HEK293T (cell line): ENCODE data around the gene DOCK9.
A peak's percentile ranks its signal among the peaks of the same experiment; 100 is the strongest.

Experiments
- CTCF ChIA-PET: fragments of 350-600 bp; formaldehyde crosslinking; extraction: SDS; loops from one replicate; lab custom pipeline; 2021; ENCODE audit warnings: antibody characterized with exemption, inconsistent platforms; lab: Yijun Ruan, JAX
- POLR2A ChIA-PET: fragments of 350-600 bp; formaldehyde crosslinking; extraction: SDS; loops from one replicate; lab custom pipeline; 2020; ENCODE audit warnings: antibody characterized with exemption, inconsistent platforms; lab: Yijun Ruan, JAX
- DNase-seq: peaks from one replicate; pipeline ENCODE4 v3.0.0; 2012; ENCODE audit warnings: mixed read lengths; ENCODE audit errors: extremely low spot score
- ARNT ChIP-seq: fragments of 450-650 bp; IDR thresholded peaks from 2 replicates; pipeline ENCODE4 v1.6.1; 2017; ENCODE audit warnings: mild to moderate bottlenecking
- BHLHE40 ChIP-seq: fragments of 450-650 bp; IDR thresholded peaks from 2 replicates; pipeline ENCODE4 v1.6.1; 2016; ENCODE audit warnings: mild to moderate bottlenecking, moderate library complexity, borderline replicate concordance
- CTBP1 ChIP-seq: fragments of 450-650 bp; IDR thresholded peaks from 2 replicates; pipeline ENCODE4 v1.6.1; 2016; ENCODE audit warnings: borderline replicate concordance
- ELF4 ChIP-seq: fragments of 450-650 bp; IDR thresholded peaks from 2 replicates; pipeline ENCODE4 v1.6.1; 2017; ENCODE audit warnings: antibody characterized with exemption
- FOXA1 ChIP-seq: fragments of 450-650 bp; IDR thresholded peaks from 2 replicates; pipeline ENCODE4 v1.6.1; 2016; ENCODE audit warnings: mild to moderate bottlenecking
- FOXK2 ChIP-seq: fragments of 450-650 bp; IDR thresholded peaks from 2 replicates; pipeline ENCODE4 v1.6.1; 2016; ENCODE audit warnings: mild to moderate bottlenecking
- FOXM1 ChIP-seq: fragments of 450-650 bp; IDR thresholded peaks from 2 replicates; pipeline ENCODE4 v1.6.1; 2017; ENCODE audit warnings: mild to moderate bottlenecking, borderline replicate concordance
- HDGF ChIP-seq: fragments of 450-650 bp; IDR thresholded peaks from 2 replicates; pipeline ENCODE4 v1.6.1; 2017; ENCODE audit warnings: antibody characterized with exemption, borderline replicate concordance
- L3MBTL2 ChIP-seq: fragments of 450-650 bp; conservative IDR thresholded peaks from 2 replicates; pipeline ENCODE4 v1.6.1; 2016; ENCODE audit warnings: mild to moderate bottlenecking
- LEF1 ChIP-seq: fragments of 450-650 bp; IDR thresholded peaks from 2 replicates; pipeline ENCODE4 v1.6.1; 2017; ENCODE audit warnings: mild to moderate bottlenecking, borderline replicate concordance
- NFRKB ChIP-seq: fragments of 450-650 bp; IDR thresholded peaks from 2 replicates; pipeline ENCODE4 v1.6.1; 2016; ENCODE audit warnings: mild to moderate bottlenecking, moderate library complexity
- SP1 ChIP-seq: fragments of 450-650 bp; IDR thresholded peaks from 2 replicates; pipeline ENCODE4 v1.6.1; 2017
- SUZ12 ChIP-seq: fragments of 450-650 bp; IDR thresholded peaks from 2 replicates; pipeline ENCODE4 v1.6.1; 2016; ENCODE audit warnings: mild to moderate bottlenecking
- TARDBP ChIP-seq: fragments of 450-650 bp; IDR thresholded peaks from 2 replicates; pipeline ENCODE4 v1.6.1; 2016
- ZNF384 ChIP-seq: fragments of 450-650 bp; IDR thresholded peaks from 2 replicates; pipeline ENCODE4 v1.6.1; 2016
- TF ChIP-seq, protein P1 (sequence below): fragments of 450-650 bp; IDR thresholded peaks from 2 replicates; pipeline ENCODE4 v1.6.1; 2016

Gene DOCK9

GRCh38 chr13:98781905-98782304 is 196.0 kb downstream of the DOCK9 start:
- POLR2A ChIA-PET: no interaction called here
- CTCF ChIA-PET: no interaction called here
- no peak for TF ChIP-seq NFRKB
- TF ChIP-seq FOXK2: no peak
- TF ChIP-seq ZNF384: no peak
- TF ChIP-seq ELF4: no peak
- TF ChIP-seq, protein P1, sequence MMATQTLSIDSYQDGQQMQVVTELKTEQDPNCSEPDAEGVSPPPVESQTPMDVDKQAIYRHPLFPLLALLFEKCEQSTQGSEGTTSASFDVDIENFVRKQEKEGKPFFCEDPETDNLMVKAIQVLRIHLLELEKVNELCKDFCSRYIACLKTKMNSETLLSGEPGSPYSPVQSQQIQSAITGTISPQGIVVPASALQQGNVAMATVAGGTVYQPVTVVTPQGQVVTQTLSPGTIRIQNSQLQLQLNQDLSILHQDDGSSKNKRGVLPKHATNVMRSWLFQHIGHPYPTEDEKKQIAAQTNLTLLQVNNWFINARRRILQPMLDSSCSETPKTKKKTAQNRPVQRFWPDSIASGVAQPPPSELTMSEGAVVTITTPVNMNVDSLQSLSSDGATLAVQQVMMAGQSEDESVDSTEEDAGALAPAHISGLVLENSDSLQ: no peak
- no peak for TF ChIP-seq HDGF
- no peak for TF ChIP-seq FOXA1
- no peak for TF ChIP-seq TARDBP
- no peak for TF ChIP-seq BHLHE40
- TF ChIP-seq L3MBTL2: no peak
- no peak for TF ChIP-seq FOXM1
- no peak for TF ChIP-seq ARNT
- TF ChIP-seq SUZ12: no peak
- TF ChIP-seq LEF1: no peak
- no peak for TF ChIP-seq CTBP1
- TF ChIP-seq SP1: no peak
- no peak for DNase-seq

- TF ChIP-seq FOXK2: no peak
- TF ChIP-seq, protein P1: no peak
- no peak for TF ChIP-seq ZNF384
- no peak for TF ChIP-seq LEF1
- no peak for TF ChIP-seq TARDBP
- no peak for TF ChIP-seq ARNT
- TF ChIP-seq FOXM1: no peak
- no peak for TF ChIP-seq NFRKB
- TF ChIP-seq CTBP1: no peak
- TF ChIP-seq ELF4: no peak
- TF ChIP-seq SP1: no peak
- TF ChIP-seq L3MBTL2: no peak
- TF ChIP-seq HDGF: no peak
- TF ChIP-seq FOXA1: no peak
- no peak for TF ChIP-seq SUZ12
- TF ChIP-seq BHLHE40: no peak
Measured at GRCh38 chr13:98781470-98781869, 196.4 kb downstream of the DOCK9 start.

DNA sequence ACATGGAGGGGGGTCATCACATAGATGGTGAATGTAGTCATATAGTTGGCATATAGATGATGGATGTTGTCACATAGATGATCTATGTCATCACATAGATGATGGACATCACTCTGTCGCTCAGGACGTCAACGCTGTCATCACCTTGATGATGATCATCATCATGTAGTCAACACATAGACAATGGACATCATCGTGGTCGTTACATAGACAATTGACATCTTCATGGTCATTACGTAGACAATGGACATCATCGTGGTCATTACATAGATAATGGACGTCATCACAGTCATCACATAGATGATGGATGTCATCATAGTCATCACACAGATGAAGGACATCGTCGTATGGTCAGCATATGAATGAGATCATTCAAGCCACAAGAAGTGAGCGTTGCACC is 196.8 kb downstream of the DOCK9 start:
- TF ChIP-seq, protein P1: peak; percentile 13; the same call in 1 of the 2 replicates
- no peak for TF ChIP-seq ZNF384
- no peak for TF ChIP-seq CTBP1

More at GRCh38 chr13:98781470-98781869, 196.4 kb downstream of the DOCK9 start:
- CTCF ChIA-PET: no interaction called here
- DNase-seq: no peak
- POLR2A ChIA-PET: no interaction called here

DNA sequence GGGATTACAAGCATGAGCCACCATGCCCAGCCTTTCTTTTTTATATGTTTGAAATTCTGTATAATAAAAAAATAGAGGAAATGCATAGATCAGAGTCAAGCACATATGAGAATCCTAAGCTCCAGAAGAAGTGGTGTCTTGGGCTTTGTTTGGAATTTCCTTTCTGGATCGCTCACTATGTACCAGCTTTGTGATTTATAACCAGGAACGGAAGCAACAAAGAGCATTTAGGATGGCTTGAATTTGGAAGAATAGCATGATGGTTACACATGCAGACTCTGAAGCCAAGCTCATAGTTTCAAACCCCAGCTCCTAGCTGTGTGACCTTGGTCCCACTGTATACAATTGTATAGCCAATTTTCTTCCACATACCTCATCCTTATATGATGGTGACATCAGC is 197.4 kb downstream of the DOCK9 start:
- ChIA-PET POLR2A (no interaction called here), CTCF (no interaction called here)
- no peak for DNase-seq
- TF ChIP-seq LEF1: no peak
- TF ChIP-seq ZNF384: no peak
- no peak for TF ChIP-seq HDGF
- no peak for TF ChIP-seq ARNT
- TF ChIP-seq ELF4: no peak
- TF ChIP-seq FOXK2: no peak
- TF ChIP-seq TARDBP: no peak
- no peak for TF ChIP-seq BHLHE40
- TF ChIP-seq L3MBTL2: no peak
- no peak for TF ChIP-seq FOXA1
- no peak for TF ChIP-seq SUZ12
- TF ChIP-seq, protein P1: no peak
- TF ChIP-seq SP1: no peak

More for the DNA sequence above, 196.8 kb downstream of the DOCK9 start:
- DNase-seq: no peak
- POLR2A ChIA-PET: no interaction called here
- CTCF ChIA-PET: no interaction called here

- ChIA-PET CTCF (no interaction called here), POLR2A (no interaction called here)
- no peak for TF ChIP-seq FOXM1
- no peak for TF ChIP-seq BHLHE40
- TF ChIP-seq ARNT: no peak
- TF ChIP-seq SP1: no peak
- TF ChIP-seq L3MBTL2: no peak
- TF ChIP-seq, protein P1: no peak
- no peak for TF ChIP-seq TARDBP
- no peak for TF ChIP-seq NFRKB
- TF ChIP-seq FOXA1: no peak
- TF ChIP-seq LEF1: no peak
- TF ChIP-seq FOXK2: no peak
- TF ChIP-seq ZNF384: no peak
- no peak for TF ChIP-seq ELF4
- no peak for DNase-seq
Measured at GRCh38 chr13:98779695-98780094, 198.2 kb downstream of the DOCK9 start.
